ENCODE measurements around the gene TSC22D4.

The TSC22D4 gene

GRCh38 chr7:100434297-100435144 lies 44.5 kb downstream of the TSC22D4 start:
- TF ChIP-seq TAF1 (IDR thresholded peaks at IDR 0.05; ENCODE audit: borderline replicate concordance, insufficient read depth, low read length) = no peak
- no peak for TF ChIP-seq SIN3A (IDR thresholded peaks at IDR 0.05; ENCODE audit: borderline replicate concordance, insufficient read depth, low read length)
- TF ChIP-seq FOXP2 (optimal IDR thresholded peaks at IDR 0.05; ENCODE audit: borderline replicate concordance, extremely low read depth, extremely low read length, insufficient read depth) = no peak
- TF ChIP-seq REST (IDR thresholded peaks at IDR 0.05; ENCODE audit: insufficient read depth in 1 of 2, low read depth in 2 of 2, low read length in 2 of 2) = no peak
- no peak; the same call in 1 of the 2 replicates for TF ChIP-seq POLR2AphosphoS5 (IDR thresholded peaks at IDR 0.05; ENCODE audit: low read depth, low read length)

GRCh38 chr7:100433592-100434296 lies 45.3 kb downstream of the TSC22D4 start:
- TF ChIP-seq REST (IDR thresholded peaks at IDR 0.05; ENCODE audit: insufficient read depth in 1 of 2, low read depth in 2 of 2, low read length in 2 of 2) (no peak), FOXP2 (optimal IDR thresholded peaks at IDR 0.05; ENCODE audit: borderline replicate concordance, extremely low read depth, extremely low read length, insufficient read depth) (no peak), TAF1 (IDR thresholded peaks at IDR 0.05; ENCODE audit: borderline replicate concordance, insufficient read depth, low read length) (no peak), SIN3A (IDR thresholded peaks at IDR 0.05; ENCODE audit: borderline replicate concordance, insufficient read depth, low read length) (no peak), POLR2AphosphoS5 (IDR thresholded peaks at IDR 0.05; ENCODE audit: low read depth, low read length) (no peak)

DNA sequence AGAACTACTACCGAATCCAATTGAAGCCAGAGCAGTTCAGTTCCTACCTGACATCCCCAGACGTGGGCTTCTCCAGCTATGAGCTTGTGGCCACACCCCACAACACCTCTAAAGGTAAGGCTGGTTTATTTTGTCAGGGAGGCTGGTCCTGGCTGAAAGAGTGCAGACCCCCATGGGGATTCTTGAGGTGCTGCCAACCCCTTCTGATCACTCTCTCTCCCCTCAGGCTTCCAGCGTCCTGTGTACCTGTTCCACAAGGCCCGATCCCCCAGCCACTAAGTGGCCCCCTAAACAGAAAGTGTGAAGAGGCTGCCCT lies 45.8 kb downstream of the TSC22D4 start:
- no peak for TF ChIP-seq FOXP2 (optimal IDR thresholded peaks at IDR 0.05; ENCODE audit: borderline replicate concordance, extremely low read depth, extremely low read length, insufficient read depth)
- no peak for TF ChIP-seq SIN3A (IDR thresholded peaks at IDR 0.05; ENCODE audit: borderline replicate concordance, insufficient read depth, low read length)
- no peak for TF ChIP-seq TAF1 (IDR thresholded peaks at IDR 0.05; ENCODE audit: borderline replicate concordance, insufficient read depth, low read length)
- no peak for TF ChIP-seq REST (IDR thresholded peaks at IDR 0.05; ENCODE audit: insufficient read depth in 1 of 2, low read depth in 2 of 2, low read length in 2 of 2)
- TF ChIP-seq POLR2AphosphoS5 (IDR thresholded peaks at IDR 0.05; ENCODE audit: low read depth, low read length) = no peak

DNA sequence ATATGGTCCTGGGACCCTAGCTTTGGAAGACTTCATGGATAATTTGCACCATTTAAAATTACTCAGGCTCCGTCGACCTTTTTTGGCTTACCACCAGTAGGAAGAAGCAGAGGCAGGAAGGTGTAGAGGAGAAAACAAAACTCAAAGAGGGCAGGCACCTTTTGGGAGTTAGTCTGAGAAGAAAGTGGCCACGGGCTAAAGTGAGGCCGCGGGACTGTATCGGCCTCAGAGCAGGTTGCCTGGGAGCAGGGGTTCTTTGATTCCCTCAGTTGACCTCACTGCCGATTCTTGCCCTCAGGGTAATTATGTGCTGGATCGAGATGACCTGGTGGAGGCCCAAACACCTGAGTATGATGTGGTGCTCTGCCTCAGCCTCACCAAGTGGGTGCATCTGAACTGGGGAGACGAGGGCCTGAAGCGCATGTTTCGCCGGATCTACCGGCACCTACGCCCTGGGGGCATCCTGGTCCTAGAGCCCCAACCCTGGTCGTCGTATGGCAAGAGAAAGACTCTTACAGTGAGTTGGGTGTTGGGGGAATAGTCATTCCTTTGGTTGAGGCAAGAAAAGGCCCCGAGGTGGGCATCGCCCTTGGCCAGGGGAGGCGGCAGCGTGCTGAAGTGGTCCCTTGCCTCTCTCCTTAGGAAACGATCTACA lies 46.3 kb downstream of the TSC22D4 start:
- TF ChIP-seq SIN3A (IDR thresholded peaks at IDR 0.05; ENCODE audit: borderline replicate concordance, insufficient read depth, low read length) = no peak
- no peak for TF ChIP-seq FOXP2 (optimal IDR thresholded peaks at IDR 0.05; ENCODE audit: borderline replicate concordance, extremely low read depth, extremely low read length, insufficient read depth)
- TF ChIP-seq TAF1 (IDR thresholded peaks at IDR 0.05; ENCODE audit: borderline replicate concordance, insufficient read depth, low read length) = no peak
- TF ChIP-seq REST (IDR thresholded peaks at IDR 0.05; ENCODE audit: insufficient read depth in 1 of 2, low read depth in 2 of 2, low read length in 2 of 2) = no peak
- TF ChIP-seq POLR2AphosphoS5 (IDR thresholded peaks at IDR 0.05; ENCODE audit: low read depth, low read length) = no peak; the same call in 1 of the 2 replicates
